Duodenal mucosa (tissue), 2 donors: ENCODE measurements around the gene PLD1.

Source experiments
- H3K27ac ChIP-seq: one replicate; pipeline ENCODE4 v1.7.0; 2013; ENCODE audit warnings: low read depth, low read length
- H3K27me3 ChIP-seq, 2 donors: one replicate each; pipeline ENCODE4 v1.7.0; 2013; ENCODE audit warnings: low read length in 2 of 2, control low read depth in 1 of 2; ENCODE audit not compliant: insufficient read depth in 2 of 2, control insufficient read depth in 1 of 2
- H3K36me3 ChIP-seq, 2 donors: one replicate each; pipeline ENCODE4 v1.7.0; 2013; ENCODE audit warnings: low read length in 2 of 2, control low read depth in 1 of 2; ENCODE audit not compliant: insufficient read depth in 2 of 2, control insufficient read depth in 1 of 2
- H3K4me1 ChIP-seq, 2 donors: one replicate each; pipeline ENCODE4 v1.7.0; 2013; ENCODE audit warnings: low read length in 2 of 2, control low read depth in 1 of 2; ENCODE audit not compliant: insufficient read depth in 2 of 2, control insufficient read depth in 1 of 2
- H3K4me3 ChIP-seq, 2 donors: one replicate each; pipeline ENCODE4 v1.7.0; 2013; ENCODE audit warnings: low read length in 2 of 2, low read depth in 1 of 2
- H3K9ac ChIP-seq, 2 donors: one replicate each; pipeline ENCODE4 v1.7.0; 2013; ENCODE audit warnings: low read length in 2 of 2, low read depth in 1 of 2
- H3K9me3 ChIP-seq, 2 donors: one replicate each; pipeline ENCODE4 v1.7.0; 2013; ENCODE audit warnings: low read length in 2 of 2, control low read depth in 1 of 2; ENCODE audit not compliant: control insufficient read depth in 1 of 2

The PLD1 gene

DNA sequence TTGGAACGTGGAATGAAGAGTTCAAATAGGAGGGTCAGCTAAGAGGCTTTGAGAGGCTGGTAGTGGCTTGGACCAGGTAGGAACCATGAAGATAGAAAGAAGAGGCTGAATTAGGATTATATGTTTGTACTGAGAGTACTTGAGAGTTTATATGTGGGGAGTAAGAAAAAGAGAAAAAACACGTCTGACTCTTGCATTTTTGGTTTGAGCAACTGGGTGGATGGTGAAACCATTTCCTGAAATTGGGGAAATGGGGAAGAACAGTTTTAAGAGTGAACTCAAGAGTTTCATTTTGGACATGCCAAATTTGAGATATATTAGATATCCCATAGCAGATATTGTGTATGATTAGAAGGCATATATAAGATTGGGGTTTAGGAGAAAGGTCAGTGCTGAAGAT is 257.2 kb downstream of the PLD1 start:
- no peak overlapping the region for H3K4me3 ChIP-seq
- H3K27me3 ChIP-seq, result no peaks in the 10 kb centered on the region
- no peaks in the 10 kb centered on the region for H3K4me1 ChIP-seq
- H3K9ac ChIP-seq, result no peak overlapping the region
- no peak overlapping the region for H3K27ac ChIP-seq
- H3K36me3 ChIP-seq, result no peaks in the 10 kb centered on the region
- H3K9me3 ChIP-seq, result no peaks in the 10 kb centered on the region

DNA sequence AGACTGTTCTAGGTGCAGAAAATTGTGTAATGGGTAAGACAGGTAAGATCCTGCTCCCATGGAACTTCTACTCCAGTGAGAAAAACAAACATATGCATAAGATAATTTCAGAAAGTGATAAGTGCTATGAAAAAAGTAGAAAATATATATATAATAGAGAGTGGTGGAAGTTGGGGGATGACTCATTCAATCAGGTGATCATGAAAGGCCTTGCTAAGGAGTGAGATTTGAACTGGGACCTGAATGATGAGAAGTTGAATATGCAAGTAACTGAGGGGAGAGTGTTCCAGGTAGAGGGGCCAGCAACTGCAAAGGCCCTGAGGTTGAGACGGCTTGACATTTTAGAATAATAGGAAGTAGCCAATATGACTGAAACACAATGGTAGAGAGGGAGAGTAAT is 257.8 kb downstream of the PLD1 start:
- no peaks in the 10 kb centered on the region for H3K9me3 ChIP-seq
- H3K27me3 ChIP-seq, result no peaks in the 10 kb centered on the region
- H3K9ac ChIP-seq, result no peak overlapping the region
- H3K36me3 ChIP-seq, result no peaks in the 10 kb centered on the region
- H3K27ac ChIP-seq, result no peak overlapping the region
- H3K4me1 ChIP-seq, result no peaks in the 10 kb centered on the region
- H3K4me3 ChIP-seq, result no peak overlapping the region

DNA sequence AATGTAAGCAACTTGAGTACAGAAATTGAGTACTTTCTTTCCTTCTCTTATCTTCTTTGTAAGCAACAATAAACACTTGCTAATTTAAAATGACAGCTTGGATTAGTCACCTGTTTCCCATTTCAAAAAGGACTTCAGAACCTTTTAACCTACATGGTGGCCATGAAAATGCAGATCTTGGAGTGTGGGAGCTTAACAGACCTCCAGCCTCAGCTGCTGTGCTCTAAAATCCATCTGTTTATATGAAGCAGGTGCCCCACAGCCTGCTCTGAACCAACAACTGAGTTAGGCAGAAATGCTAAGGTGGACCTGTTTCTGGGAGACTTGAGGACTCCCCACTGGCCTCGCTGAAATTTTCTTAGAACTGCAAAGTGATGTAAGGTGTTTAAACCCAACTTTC is 259.0 kb downstream of the PLD1 start:
- H3K36me3 ChIP-seq, result no peaks in the 10 kb centered on the region
- no peak overlapping the region for H3K4me3 ChIP-seq
- no peaks in the 10 kb centered on the region for H3K9me3 ChIP-seq
- no peak overlapping the region for H3K9ac ChIP-seq
- no peak overlapping the region for H3K27ac ChIP-seq
- no peaks in the 10 kb centered on the region for H3K4me1 ChIP-seq
- H3K27me3 ChIP-seq, result no peaks in the 10 kb centered on the region
